HCEC 1CT (cell line): Measurements from ENCODE around the gene ATXN1.
"Not testable (repeated sequence)": the region's sequence is repeated elsewhere in the genome, so short reads cannot be mapped to it uniquely, and the experiment has no call there.

Experiments used
- DNase-seq: peaks from one replicate; pipeline ENCODE4 v3.0.0-alpha.2; 2017

The ATXN1 gene

GRCh38 chr6:16468991-16469615 is 292.2 kb downstream of the ATXN1 start:
- DNase-seq: no peak

- no peak for DNase-seq
Observed at GRCh38 chr6:16466800-16467553, 294.3 kb downstream of the ATXN1 start.

DNA sequence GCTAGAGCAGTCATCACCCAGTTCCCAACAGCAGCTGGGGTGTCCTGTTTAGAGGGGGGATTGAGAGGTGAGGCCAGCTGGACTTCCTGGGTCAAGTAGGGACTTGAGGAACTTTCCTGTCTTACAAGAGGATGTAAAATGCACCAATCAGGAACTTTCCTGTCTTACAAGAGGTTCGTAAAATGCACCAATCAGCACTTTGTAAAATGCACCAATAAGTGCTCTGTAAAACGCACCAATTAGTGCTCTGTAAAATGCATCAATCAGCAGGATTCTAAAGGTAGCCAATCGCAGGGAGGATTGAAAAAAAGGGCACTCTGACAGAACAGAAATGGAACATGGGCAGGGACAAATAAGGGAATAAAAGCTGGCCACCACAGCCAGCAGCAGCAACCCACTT is 297.2 kb downstream of the ATXN1 start:
- no peak for DNase-seq

GRCh38 chr6:16463246-16463645 is 298.0 kb downstream of the ATXN1 start:
- not testable (repeated sequence) for DNase-seq

DNA sequence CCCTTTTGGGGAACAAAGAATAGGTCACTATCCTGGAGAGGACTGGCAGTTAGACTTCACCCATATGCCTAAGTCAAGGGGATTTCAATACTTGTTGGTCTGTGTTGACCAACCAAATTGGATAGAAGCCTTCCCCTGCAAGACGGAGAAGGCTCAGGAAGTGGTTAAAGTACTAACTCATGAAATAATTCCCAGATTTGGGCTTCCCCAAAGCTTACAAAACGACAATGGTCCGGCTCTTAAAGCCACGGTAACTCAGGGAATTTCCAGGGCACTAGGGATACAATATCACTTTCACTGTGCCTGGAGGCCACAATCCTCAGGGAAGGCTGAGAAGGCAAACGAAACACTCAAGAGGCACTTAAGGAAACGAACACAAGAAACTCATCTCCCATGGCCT is 299.8 kb downstream of the ATXN1 start:
- DNase-seq: no peak

DNA sequence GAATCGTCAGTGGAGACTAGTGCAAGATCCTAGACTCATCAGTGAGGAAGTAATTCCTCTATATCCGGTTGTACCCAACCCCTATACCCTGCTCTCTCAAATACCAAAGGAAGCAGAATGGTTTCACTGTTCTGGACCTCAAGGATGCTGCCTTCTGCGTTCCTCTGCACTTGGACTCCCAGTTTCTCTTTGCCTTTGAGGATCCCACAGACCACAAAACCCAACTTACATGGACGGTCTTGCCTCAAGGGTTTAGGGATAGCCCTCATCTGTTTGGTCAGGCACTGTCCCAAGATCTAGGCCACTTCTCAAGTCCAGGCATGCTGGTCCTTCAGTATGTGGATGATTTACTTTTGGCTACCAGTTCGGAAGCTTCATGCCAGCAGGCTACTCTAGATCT is 301.8 kb downstream of the ATXN1 start:
- not testable (repeated sequence) for DNase-seq

- DNase-seq: no peak
Observed at GRCh38 chr6:16452348-16452747, 308.9 kb downstream of the ATXN1 start.

DNA sequence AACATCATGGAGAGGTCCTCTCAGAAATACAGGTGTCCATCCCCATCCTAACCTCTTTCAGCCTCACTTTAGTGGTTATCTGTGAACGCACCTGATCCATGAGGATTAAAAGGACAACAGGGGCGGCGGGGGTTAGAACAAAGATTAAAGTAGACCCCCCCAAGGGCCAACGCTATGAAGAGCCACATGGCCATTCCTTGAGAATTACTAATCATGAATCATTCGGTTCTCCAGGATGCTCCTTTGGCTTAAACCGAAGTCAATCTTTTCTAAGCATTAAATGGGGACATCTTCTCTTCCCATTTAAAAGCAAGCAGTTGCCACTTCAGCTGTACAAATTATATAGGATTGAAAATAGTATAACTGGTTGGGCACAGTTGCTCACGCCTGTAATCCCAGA is 310.4 kb downstream of the ATXN1 start:
- DNase-seq: peak; percentile 80

DNA sequence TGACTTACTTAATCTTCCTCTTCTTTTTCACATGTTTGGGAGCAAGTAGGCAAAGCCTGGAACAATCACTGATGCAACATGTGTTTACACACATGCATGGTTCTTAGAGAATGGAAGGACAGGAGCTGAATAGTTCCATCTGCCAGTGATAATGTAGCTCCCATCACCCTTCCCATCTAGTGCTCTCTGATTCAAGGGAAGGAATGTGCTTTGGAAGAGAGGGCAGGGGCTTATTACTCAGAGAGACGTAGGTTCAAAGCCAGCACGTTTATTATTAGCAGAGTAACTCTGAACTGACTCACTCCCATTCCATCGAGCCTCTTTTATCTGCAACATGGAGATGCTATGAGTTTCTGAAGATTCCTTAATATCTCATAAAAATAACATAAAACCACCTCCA is 311.0 kb downstream of the ATXN1 start:
- peak; percentile 94 for DNase-seq

- peak; percentile 8 for DNase-seq
Observed at GRCh38 chr6:16446273-16446672, 315.0 kb downstream of the ATXN1 start.

DNA sequence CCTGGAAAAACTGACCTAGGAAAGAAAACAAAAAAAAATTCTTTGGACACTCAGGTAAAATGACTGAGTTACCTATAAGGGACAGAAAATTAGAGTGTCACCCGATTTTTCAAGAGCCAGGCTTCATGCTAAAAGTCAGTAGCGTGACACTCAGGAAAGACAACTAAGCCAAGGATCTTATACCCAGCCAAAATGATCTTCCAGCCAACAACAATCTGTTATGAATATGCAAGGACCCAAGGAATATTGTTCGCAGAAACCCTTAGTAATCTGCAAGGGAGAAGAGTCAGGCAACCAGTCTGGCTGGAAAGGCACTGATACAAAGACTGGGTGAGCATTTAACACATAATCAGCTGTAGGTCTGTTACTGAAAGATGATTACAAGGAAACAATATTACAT is 319.2 kb downstream of the ATXN1 start:
- DNase-seq: no peak

GRCh38 chr6:16441262-16441661 is 320.0 kb downstream of the ATXN1 start:
- no peak for DNase-seq

- no peak for DNase-seq
Observed at GRCh38 chr6:16440636-16441212, 320.5 kb downstream of the ATXN1 start.

DNA sequence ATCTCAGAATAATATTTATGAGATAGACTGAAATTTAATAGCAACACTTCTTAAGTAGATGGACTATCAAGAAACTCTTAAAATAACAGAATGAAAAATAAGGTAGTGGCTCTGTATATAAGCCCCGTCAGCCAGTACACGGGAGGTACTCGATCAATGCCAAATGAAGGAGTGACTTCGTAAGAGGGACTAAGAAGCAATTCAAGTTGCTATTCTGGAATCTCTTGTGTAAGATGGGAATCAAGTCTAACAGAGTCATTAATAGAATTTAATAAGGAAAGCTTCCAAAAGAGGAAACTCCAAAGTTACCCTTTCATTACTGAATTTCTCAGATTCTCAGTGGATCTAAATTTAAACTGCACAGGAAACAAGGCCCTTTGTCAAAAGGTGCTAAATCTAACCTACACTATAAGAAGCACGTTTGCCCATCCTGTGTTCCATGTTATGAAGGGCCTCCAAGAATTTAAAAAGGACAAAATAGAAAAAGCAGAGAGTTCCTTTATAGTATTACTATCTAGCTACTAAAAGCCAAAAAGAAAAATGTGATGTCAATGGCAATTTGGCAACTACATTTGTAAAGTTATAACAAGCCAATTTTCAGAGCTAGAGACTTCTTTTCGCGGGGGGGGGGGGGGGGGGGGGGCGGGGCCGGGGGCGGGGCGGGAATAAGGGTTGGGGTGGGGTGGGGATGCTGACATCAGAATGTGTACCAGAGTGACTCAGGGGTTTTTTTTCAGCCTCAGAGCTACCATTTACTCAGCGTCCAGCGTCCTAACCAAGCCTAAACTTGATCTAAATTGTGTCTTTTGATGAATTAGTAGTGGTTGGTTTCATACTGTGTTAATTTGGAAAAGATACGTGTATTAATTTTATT is 322.3 kb downstream of the ATXN1 start:
- peak; percentile 64 for DNase-seq

DNA sequence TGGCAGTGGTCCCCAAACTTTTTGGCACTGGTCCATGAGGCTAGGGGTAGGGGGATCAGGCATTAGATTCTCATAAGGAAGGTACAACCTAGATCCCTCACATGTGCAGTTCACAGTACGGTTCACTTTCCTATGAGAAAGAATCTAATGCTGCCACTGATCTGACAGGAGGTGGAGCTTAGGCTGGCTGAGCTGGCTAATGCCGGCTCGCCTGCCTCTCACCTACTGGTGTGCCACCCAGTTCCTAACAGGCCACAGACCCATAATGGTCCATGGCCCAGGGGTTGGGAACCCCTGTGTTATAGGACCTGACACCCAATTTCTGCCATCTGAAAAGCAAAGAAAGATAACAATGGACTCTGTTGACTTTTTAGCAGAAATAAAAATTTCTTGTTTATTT is 323.3 kb downstream of the ATXN1 start:
- no peak for DNase-seq

GRCh38 chr6:16437095-16437494 is 324.2 kb downstream of the ATXN1 start:
- DNase-seq: no peak

GRCh38 chr6:16436550-16436949 is 324.7 kb downstream of the ATXN1 start:
- DNase-seq: no peak

GRCh38 chr6:16434885-16435284 is 326.4 kb downstream of the ATXN1 start:
- no peak for DNase-seq

DNA sequence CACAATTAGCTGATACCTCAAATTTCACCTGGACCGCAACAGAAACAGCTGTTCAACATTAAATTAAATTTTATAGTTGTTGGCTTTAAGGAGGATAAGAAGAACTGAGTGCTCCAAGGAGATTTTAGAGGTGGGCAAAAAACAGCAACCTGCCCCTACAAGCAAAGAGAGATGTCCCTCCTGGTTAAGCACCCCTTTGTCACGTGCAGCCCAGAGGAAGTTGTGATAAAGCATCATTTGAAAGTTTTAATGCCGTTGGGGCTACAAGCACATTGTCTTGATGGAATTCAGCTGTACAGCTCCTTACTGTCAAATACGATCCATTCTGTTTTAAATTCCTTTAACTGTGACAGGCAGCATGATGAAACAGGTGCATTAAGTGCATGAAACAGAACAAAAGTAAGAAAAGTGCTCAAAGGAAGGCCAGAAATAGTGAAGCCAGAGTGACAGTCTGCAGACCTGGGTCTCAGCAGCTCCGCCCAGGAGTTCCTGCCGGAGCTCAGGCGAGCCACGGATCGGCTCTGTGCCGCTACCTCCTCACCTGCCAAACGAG is 327.8 kb downstream of the ATXN1 start:
- DNase-seq: no peak

DNA sequence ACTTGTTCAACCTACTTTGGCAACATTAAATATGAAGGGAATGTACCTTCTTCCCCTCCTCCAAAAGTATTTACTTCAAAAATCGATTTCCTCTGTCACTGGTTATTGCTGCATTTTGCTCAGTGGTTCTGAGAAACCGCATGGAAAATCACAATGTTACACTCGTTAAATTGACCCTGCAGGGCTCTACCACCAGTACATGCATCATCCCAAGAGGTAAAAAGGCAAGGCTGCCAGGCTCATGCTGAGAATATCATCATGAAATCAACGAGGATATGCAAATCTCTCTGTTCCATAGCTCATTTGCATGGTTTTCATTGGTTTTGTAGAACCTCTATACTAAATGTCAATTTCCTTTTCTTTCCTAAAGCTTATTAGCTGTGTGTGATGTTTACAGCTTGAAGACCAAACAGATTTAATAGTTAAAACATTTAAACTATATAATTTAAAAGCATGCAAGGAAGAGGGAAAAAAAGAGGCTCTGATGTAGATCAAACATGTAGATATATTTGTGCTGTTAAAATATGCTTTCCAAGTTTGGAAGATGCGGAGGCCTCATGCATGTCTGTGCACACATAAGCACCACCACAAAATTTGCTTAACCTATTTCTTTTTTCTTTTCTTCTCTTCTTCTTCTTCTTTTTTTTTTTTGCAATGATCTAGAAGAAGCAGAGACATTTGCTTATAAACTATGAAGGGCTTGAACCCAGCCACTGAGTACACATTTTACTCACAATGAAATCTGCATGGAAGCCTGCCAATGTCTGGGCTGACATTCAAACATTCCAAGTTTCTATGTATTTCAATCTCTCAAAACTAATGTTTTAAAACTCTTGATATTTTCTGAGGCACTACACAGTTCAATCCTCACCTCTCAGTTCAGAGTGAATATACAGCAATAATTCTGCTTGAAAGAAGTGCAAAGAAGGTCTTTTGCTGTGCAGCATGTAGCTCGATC is 328.9 kb downstream of the ATXN1 start:
- no peak for DNase-seq

DNA sequence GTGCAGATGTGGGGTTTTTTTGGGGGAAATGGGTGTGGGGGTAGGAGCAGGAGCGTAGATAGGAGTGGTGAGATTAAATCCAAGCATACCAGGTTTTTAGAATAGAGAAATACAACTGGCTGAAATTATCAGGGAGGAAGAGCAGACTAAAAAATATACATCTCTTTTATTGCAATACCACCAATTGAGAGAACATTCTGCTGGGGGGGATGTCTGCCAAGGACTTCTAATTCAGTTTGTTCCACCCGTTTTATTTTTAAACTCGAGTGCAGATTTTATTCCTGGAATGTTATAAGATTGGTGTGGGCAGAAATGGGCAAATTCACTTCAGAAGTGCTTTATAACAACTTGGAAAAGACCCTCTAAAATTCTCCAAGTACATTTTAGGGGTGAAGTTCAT is 330.2 kb downstream of the ATXN1 start:
- no peak for DNase-seq
